Measurements from ENCODE around the gene MGAT2. TPM values are rescaled to one million over a fixed set of nuclear protein-coding genes. Genes with fewer than 3 reads are reported as not detected.
A peak's percentile ranks its signal among the peaks of the same experiment; 100 is the strongest.

The MGAT2 gene
- polyA plus RNA-seq, 1 of the 3 experiments (the other 2 are of a cell fraction) = 20.6 TPM

- Histone ChIP-seq H3K36me3 (replicated peaks in 1 of 2; ENCODE audit: control insufficient read depth in 1 of 2, insufficient read depth in 2 of 2, low read length in 1 of 2) (peaks cover 3 to 9% of the 10 kb centered on the region in 2 experiments), H3K4me3 (ENCODE audit: low read depth in 2 of 2, low read length in 1 of 2) (no peak overlapping the region), H2AFZ (ENCODE audit: low read depth) (no peak overlapping the region), H3K27ac (ENCODE audit: low read depth in 2 of 2, low read length in 1 of 2) (no peak overlapping the region), H3F3A (replicated peaks; ENCODE audit: insufficient read depth) (peaks cover 25% of the 10 kb centered on the region), H3K9me2 (no peaks in the 10 kb centered on the region), H4K20me1 (ENCODE audit: insufficient read depth) (peaks cover 13% of the 10 kb centered on the region), H3K79me2 (ENCODE audit: insufficient read depth) (peaks cover 18% of the 10 kb centered on the region), H3K9me3 (no peaks in the 10 kb centered on the region), H3K9ac (no peak overlapping the region), H3K27me3 (ENCODE audit: insufficient read depth) (no peaks in the 10 kb centered on the region), H3K4me1 (ENCODE audit: control insufficient read depth in 1 of 2, insufficient read depth in 2 of 2, low read depth in 1 of 2, low read length in 1 of 2) (peaks cover 2 to 9% of the 10 kb centered on the region in 2 experiments; a peak in 2 of 4 replicates), H3K4me2 (no peak overlapping the region)
- 89% methylated on average over 3 of the region's 3 CpGs for WGBS (ENCODE audit: low lambda C conversion rate)
- POLR2A ChIA-PET = no interaction called here
- no peak for DNase-seq
- CTCF ChIA-PET = no interaction called here
- no peak for TF ChIP-seq SMC3 (IDR thresholded peaks at IDR 0.05; ENCODE audit: low read depth, low read length)
- no peak for TF ChIP-seq RFX5 (IDR thresholded peaks at IDR 0.05; ENCODE audit: low read length)
- no peak for TF ChIP-seq RCOR1 (IDR thresholded peaks at IDR 0.05; ENCODE audit: low read length)
- TF ChIP-seq, protein P1, sequence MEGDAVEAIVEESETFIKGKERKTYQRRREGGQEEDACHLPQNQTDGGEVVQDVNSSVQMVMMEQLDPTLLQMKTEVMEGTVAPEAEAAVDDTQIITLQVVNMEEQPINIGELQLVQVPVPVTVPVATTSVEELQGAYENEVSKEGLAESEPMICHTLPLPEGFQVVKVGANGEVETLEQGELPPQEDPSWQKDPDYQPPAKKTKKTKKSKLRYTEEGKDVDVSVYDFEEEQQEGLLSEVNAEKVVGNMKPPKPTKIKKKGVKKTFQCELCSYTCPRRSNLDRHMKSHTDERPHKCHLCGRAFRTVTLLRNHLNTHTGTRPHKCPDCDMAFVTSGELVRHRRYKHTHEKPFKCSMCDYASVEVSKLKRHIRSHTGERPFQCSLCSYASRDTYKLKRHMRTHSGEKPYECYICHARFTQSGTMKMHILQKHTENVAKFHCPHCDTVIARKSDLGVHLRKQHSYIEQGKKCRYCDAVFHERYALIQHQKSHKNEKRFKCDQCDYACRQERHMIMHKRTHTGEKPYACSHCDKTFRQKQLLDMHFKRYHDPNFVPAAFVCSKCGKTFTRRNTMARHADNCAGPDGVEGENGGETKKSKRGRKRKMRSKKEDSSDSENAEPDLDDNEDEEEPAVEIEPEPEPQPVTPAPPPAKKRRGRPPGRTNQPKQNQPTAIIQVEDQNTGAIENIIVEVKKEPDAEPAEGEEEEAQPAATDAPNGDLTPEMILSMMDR (IDR thresholded peaks at IDR 0.05) = no peak
- no peak for TF ChIP-seq CHD2 (IDR thresholded peaks at IDR 0.05; ENCODE audit: low read length, partially characterized antibody)
- TF ChIP-seq NFIC (IDR thresholded peaks at IDR 0.05; ENCODE audit: borderline replicate concordance) = no peak
- no peak for TF ChIP-seq EZH2phosphoT487 (IDR thresholded peaks at IDR 0.05; ENCODE audit: borderline replicate concordance, low read depth)
- TF ChIP-seq PBX3 (IDR thresholded peaks at IDR 0.05) = no peak
Measured at GRCh38 chr14:49589387-49589786, 31.2 kb upstream of the MGAT2 start.

GRCh38 chr14:49593016-49593415 is 27.6 kb upstream of the MGAT2 start:
- H3K36me3 ChIP-seq (replicated peaks in 1 of 2; ENCODE audit: control insufficient read depth in 1 of 2, insufficient read depth in 2 of 2, low read length in 1 of 2) = no peaks in the 10 kb centered on the region
- TF ChIP-seq FOSL2 (IDR thresholded peaks at IDR 0.05; ENCODE audit: borderline replicate concordance, low read depth) = peak; percentile 28; the same call in 1 of the 2 replicates
- TF ChIP-seq TEAD4 (IDR thresholded peaks at IDR 0.05; ENCODE audit: borderline replicate concordance, insufficient read depth) = no peak
- TF ChIP-seq, protein P1 (IDR thresholded peaks at IDR 0.05) = peak; percentile 16; the same call in 1 of the 2 replicates
- 29% methylated on average over 3 of the region's 3 CpGs for WGBS (ENCODE audit: low lambda C conversion rate)
- H3K9ac ChIP-seq = no peak overlapping the region
- H3K4me3 ChIP-seq (ENCODE audit: low read depth in 2 of 2, low read length in 1 of 2) = no peak overlapping the region
- CTCF ChIA-PET = no interaction called here
- H3K9me3 ChIP-seq = no peaks in the 10 kb centered on the region
- H3K4me2 ChIP-seq = peak overlapping the region; percentile 59
- peaks cover 14% of the 10 kb centered on the region for H3K79me2 ChIP-seq (ENCODE audit: insufficient read depth)
- peak overlapping the region in 1 of 2 experiments; percentile 49; a peak in 2 of 4 replicates for H3K27ac ChIP-seq (ENCODE audit: low read depth in 2 of 2, low read length in 1 of 2)
- H3F3A ChIP-seq (replicated peaks; ENCODE audit: insufficient read depth) = peaks cover 21% of the 10 kb centered on the region
- POLR2A ChIA-PET = no interaction called here
- H4K20me1 ChIP-seq (ENCODE audit: insufficient read depth) = no peaks in the 10 kb centered on the region
- H3K27me3 ChIP-seq (ENCODE audit: insufficient read depth) = no peaks in the 10 kb centered on the region
- H2AFZ ChIP-seq (ENCODE audit: low read depth) = no peak overlapping the region
- no peaks in the 10 kb centered on the region for H3K9me2 ChIP-seq
- DNase-seq = no peak
- peaks cover 2 to 8% of the 10 kb centered on the region in 2 experiments; a peak in 2 of 4 replicates for H3K4me1 ChIP-seq (ENCODE audit: control insufficient read depth in 1 of 2, insufficient read depth in 2 of 2, low read depth in 1 of 2, low read length in 1 of 2)

All from SK-N-SH (cell line).